COLO829 (cell line): Measurements from ENCODE around the gene SNX6.
"Not testable (repeated sequence)": the region's sequence is repeated elsewhere in the genome, so short reads cannot be mapped to it uniquely, and the experiment has no call there.

Source experiments
- DNase-seq: peaks from one replicate; pipeline ENCODE4 v3.0.0; 2012; ENCODE audit warnings: low spot score

Gene SNX6

GRCh38 chr14:34521071-34521470 lies 108.9 kb downstream of the SNX6 start:
- not testable (repeated sequence) for DNase-seq

DNA sequence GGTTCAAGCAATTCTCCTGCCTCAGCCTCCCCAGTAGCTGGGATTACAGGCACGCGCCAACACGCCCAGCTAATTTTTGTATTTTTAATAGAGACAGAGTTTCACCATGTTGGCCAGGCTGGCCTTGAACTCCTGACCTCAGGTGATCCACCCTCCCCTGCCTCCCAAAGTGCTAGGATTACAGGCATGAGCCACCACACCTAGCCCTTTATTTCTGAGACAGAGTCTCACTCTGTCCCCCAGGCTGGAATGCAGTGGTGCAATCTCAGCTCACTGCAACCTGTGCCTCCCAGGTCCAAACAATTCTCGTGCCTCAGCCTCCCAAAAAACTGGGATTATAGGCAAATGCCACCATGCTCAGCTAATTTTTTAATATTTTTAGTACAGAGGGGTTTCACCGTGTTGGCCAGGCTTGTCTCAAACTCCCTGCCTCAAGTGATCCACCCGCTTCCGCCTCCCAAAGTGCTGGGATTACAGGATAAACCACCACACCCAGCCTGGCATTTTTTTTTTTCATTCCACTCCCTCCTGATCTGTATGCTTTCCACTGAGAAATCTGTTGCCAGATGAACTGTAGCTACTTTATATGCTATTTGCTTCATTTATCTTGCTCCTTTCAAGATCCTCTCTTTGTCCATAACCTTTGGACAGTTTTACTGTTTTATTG lies 109.5 kb downstream of the SNX6 start:
- DNase-seq: not testable (repeated sequence)
